ENCODE measurements around the gene RPP40. TPM values are rescaled to one million over a fixed set of nuclear protein-coding genes. Genes with fewer than 3 reads are reported as not detected.
A peak's percentile ranks its signal among the peaks of the same experiment; 100 is the strongest.

RPP40 gene
- polyA plus RNA-seq, 3 donors = 1.7 to 11.1 (median 7.4) TPM

DNA sequence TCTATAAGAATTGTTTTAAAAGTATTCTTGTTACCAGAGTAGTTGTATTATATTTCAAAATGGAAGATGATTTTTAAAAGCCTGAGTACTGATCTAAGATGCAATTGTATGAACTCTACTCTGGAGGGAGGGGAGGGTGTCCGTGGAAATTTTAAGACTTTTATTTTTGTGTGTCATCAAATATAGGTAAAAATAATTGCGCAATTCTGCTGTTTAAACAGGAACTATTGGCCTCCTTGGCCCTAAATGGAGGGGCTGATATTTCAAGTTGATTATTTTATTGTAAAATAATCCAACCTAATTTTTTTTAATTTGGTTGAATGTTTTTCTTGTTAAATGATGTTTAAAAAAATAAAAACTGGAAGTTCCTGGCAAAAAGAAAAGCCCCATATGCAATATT is 38.1 kb upstream of the RPP40 start:
- peaks cover 0 to 10% (median 0%) of the 10 kb centered on the region in 7 donors for H3K9me3 Mint-ChIP-seq
- H3K4me1 Mint-ChIP-seq = no peaks in the 10 kb centered on the region
- H3K4me2 ChIP-seq (replicated peaks; ENCODE audit: extremely low read depth, low read length, poor library complexity, severe bottlenecking) = no peak overlapping the region
- WGBS (ENCODE audit: insufficient coverage) = no CpG with 5 or more reads among the region's 2 CpGs
- no peak overlapping the region for H3K27ac Mint-ChIP-seq
- H3K4me3 ChIP-seq (replicated peaks in 1 of 3; ENCODE audit: low read depth in 2 of 3, low read length in 3 of 3) = no peak overlapping the region
- H3K36me3 Mint-ChIP-seq = no peaks in the 10 kb centered on the region
- DNase-seq = no peak
- H2AFZ ChIP-seq (ENCODE audit: insufficient read depth, low read depth, low read length, poor library complexity, severe bottlenecking) = no peak overlapping the region
- no peak overlapping the region for H3K4me3 Mint-ChIP-seq
- no peak overlapping the region for H3K9ac ChIP-seq (ENCODE audit: insufficient read depth, low read length, poor library complexity, severe bottlenecking)
- TF ChIP-seq, protein P1, sequence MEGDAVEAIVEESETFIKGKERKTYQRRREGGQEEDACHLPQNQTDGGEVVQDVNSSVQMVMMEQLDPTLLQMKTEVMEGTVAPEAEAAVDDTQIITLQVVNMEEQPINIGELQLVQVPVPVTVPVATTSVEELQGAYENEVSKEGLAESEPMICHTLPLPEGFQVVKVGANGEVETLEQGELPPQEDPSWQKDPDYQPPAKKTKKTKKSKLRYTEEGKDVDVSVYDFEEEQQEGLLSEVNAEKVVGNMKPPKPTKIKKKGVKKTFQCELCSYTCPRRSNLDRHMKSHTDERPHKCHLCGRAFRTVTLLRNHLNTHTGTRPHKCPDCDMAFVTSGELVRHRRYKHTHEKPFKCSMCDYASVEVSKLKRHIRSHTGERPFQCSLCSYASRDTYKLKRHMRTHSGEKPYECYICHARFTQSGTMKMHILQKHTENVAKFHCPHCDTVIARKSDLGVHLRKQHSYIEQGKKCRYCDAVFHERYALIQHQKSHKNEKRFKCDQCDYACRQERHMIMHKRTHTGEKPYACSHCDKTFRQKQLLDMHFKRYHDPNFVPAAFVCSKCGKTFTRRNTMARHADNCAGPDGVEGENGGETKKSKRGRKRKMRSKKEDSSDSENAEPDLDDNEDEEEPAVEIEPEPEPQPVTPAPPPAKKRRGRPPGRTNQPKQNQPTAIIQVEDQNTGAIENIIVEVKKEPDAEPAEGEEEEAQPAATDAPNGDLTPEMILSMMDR (IDR thresholded peaks at IDR 0.05) = no peak
- peaks cover 0 to 2% (median 2%) of the 10 kb centered on the region in 3 donors for H3K27me3 Mint-ChIP-seq (ENCODE audit: low read depth in 3 of 3)
- intact Hi-C loops (cut with micrococcal nuclease) = no loop called here
- no peak overlapping the region for H3K27ac ChIP-seq (ENCODE audit: low read depth in 1 of 2, low read length in 2 of 2)
- no peaks in the 10 kb centered on the region for H3K27me3 ChIP-seq (ENCODE audit: control insufficient read depth in 2 of 2, insufficient read depth in 2 of 2, low read length in 2 of 2)
- no peaks in the 10 kb centered on the region for H3K79me2 ChIP-seq (ENCODE audit: insufficient read depth, low read length)
- no peaks in the 10 kb centered on the region for H3K4me1 ChIP-seq (ENCODE audit: control insufficient read depth in 1 of 2, insufficient read depth in 2 of 2, low read length in 2 of 2)
- H3K9me3 ChIP-seq (replicated peaks in 1 of 2; ENCODE audit: control insufficient read depth in 1 of 2, insufficient read depth in 1 of 2, low read length in 2 of 2) = no peaks in the 10 kb centered on the region
- H4K20me1 ChIP-seq (ENCODE audit: insufficient read depth, low read length) = no peaks in the 10 kb centered on the region
- H3K36me3 ChIP-seq (replicated peaks in 1 of 2; ENCODE audit: control insufficient read depth in 1 of 2, insufficient read depth in 2 of 2, low read length in 2 of 2) = no peaks in the 10 kb centered on the region

DNA sequence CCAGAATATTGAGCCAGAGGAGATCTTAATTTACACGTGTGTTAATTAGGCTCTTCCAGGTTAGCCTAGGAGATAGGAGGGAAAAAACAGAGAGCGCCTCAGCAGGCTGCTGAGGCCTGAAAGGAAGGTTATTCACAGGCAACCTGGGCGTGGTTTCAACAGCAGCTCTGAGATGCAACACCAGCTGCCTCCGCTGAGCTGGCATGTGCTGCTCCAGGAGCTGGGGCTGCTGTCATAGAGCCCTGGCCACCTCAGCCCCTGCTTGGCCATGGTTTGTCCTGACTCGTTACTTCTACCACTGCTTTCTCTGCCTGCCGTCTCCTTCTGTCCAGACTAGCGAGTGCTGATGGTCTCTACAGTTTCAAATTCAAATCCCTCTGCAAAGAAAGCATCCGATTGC is 32.4 kb upstream of the RPP40 start:
- intact Hi-C loops (cut with micrococcal nuclease) = no loop called here
- Mint-ChIP-seq H3K27me3 (ENCODE audit: low read depth in 3 of 3) (peaks cover 0 to 4% (median 2%) of the 10 kb centered on the region in 3 donors), H3K36me3 (no peaks in the 10 kb centered on the region), H3K4me1 (peaks cover 24% of the 10 kb centered on the region), H3K9me3 (no peaks in the 10 kb centered on the region), H3K27ac (peak overlapping the region in 1 of 7 donors; percentile 6), H3K4me3 (no peak overlapping the region)
- Histone ChIP-seq H4K20me1 (ENCODE audit: insufficient read depth, low read length) (no peaks in the 10 kb centered on the region), H2AFZ (ENCODE audit: insufficient read depth, low read depth, low read length, poor library complexity, severe bottlenecking) (peak overlapping the region; percentile 50), H3K9me3 (replicated peaks in 1 of 2; ENCODE audit: control insufficient read depth in 1 of 2, insufficient read depth in 1 of 2, low read length in 2 of 2) (no peaks in the 10 kb centered on the region), H3K27ac (ENCODE audit: low read depth in 1 of 2, low read length in 2 of 2) (no peak overlapping the region), H3K27me3 (ENCODE audit: control insufficient read depth in 2 of 2, insufficient read depth in 2 of 2, low read length in 2 of 2) (no peaks in the 10 kb centered on the region), H3K4me2 (replicated peaks; ENCODE audit: extremely low read depth, low read length, poor library complexity, severe bottlenecking) (no peak overlapping the region), H3K9ac (ENCODE audit: insufficient read depth, low read length, poor library complexity, severe bottlenecking) (no peak overlapping the region), H3K4me1 (ENCODE audit: control insufficient read depth in 1 of 2, insufficient read depth in 2 of 2, low read length in 2 of 2) (peaks cover 13 to 15% of the 10 kb centered on the region in 2 donors), H3K79me2 (ENCODE audit: insufficient read depth, low read length) (no peaks in the 10 kb centered on the region), H3K4me3 (replicated peaks in 1 of 3; ENCODE audit: low read depth in 2 of 3, low read length in 3 of 3) (no peak overlapping the region), H3K36me3 (replicated peaks in 1 of 2; ENCODE audit: control insufficient read depth in 1 of 2, insufficient read depth in 2 of 2, low read length in 2 of 2) (no peaks in the 10 kb centered on the region)
- DNase-seq = peak in 2 of 3 donors; percentile 12 to 34
- WGBS (ENCODE audit: insufficient coverage) = 36% methylated on average over 8 of the region's 8 CpGs
- TF ChIP-seq, protein P1 (IDR thresholded peaks at IDR 0.05) = no peak
